ENCODE results near the gene RNF121.

Gene RNF121

DNA sequence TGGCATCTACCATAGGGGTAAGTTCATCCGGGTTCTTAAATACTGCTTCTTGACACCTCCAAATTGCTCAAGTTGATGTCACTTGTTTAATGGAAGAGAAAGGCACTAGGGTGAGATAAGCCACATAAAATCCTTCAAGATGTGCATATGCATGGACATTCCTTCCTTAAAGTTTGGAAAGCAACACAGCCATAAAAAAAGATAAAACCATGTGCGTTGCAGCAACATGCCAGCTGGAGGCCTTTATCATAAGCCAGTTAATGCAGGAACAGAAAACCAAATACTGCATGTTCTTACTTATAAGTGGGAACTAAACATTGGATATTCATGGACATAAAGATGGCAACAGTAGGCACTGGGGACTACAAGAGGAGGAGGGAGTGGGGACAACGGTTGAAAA lies 61.9 kb downstream of the RNF121 start:
- H3K27me3 Mint-ChIP-seq: no peaks in the 10 kb centered on the region
- no peak overlapping the region for H3K4me3 Mint-ChIP-seq
- peaks cover 30% of the 10 kb centered on the region for H3K4me1 Mint-ChIP-seq (ENCODE audit: low read depth)
- H3K27ac Mint-ChIP-seq: no peak overlapping the region
- H3K36me3 Mint-ChIP-seq (ENCODE audit: low read depth): peaks cover 31% of the 10 kb centered on the region
- H3K9me3 Mint-ChIP-seq: no peaks in the 10 kb centered on the region

DNA sequence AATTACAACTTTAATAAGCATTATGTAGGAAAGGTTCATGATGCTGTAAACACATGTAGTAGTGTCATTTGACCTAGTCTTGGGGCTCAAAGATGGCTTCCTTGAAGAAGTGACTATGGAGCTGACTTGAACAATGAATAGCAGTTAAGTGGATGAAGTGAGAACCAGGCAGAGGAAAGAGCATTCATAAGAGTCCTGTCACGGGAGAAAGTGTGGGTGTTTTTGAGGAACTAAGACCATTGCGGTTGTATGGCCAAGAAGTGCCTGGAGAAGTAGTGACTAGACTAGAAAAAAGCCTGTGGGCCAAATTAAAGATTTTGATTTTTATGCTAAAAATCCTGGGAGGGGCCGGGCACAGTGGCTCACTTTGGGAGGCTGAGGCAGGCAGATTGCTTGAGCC lies 62.6 kb downstream of the RNF121 start:
- Mint-ChIP-seq H3K4me3 (no peak overlapping the region), H3K4me1 (ENCODE audit: low read depth) (peaks cover 25% of the 10 kb centered on the region), H3K27ac (peak overlapping the region; percentile 4), H3K27me3 (no peaks in the 10 kb centered on the region), H3K9me3 (no peaks in the 10 kb centered on the region), H3K36me3 (ENCODE audit: low read depth) (peaks cover 26% of the 10 kb centered on the region)

DNA sequence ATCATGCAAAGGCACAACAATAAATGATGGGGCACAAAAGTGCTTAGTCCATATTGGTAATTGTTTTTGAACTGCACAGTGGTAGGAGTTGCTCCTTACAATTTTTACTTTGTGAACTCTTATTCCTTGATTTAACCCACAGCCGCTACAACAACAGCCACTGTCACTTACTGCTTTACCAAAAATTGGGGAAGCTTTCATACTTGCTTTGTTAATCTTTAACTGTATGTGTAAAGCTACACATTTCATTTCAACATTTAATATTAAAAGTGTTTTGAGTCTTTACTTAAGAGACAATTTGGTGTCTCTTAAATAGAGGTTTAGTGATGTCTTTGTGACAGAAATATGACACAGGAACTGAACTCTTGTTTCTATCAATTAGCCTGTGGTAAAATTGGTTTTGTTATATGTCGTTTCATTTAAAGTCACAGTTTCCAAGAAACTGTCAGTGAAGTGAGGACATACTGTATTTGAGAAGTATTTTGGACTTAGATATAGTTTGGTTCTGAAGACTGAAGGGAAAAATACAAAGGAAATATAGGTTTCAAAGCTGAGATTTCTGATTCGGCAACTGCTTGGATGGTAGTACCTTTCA lies 63.4 kb downstream of the RNF121 start:
- Mint-ChIP-seq H3K4me1 (ENCODE audit: low read depth) (peaks cover 25% of the 10 kb centered on the region), H3K9me3 (no peaks in the 10 kb centered on the region), H3K36me3 (ENCODE audit: low read depth) (peaks cover 22% of the 10 kb centered on the region), H3K27me3 (no peaks in the 10 kb centered on the region), H3K27ac (no peak overlapping the region), H3K4me3 (no peak overlapping the region)

DNA sequence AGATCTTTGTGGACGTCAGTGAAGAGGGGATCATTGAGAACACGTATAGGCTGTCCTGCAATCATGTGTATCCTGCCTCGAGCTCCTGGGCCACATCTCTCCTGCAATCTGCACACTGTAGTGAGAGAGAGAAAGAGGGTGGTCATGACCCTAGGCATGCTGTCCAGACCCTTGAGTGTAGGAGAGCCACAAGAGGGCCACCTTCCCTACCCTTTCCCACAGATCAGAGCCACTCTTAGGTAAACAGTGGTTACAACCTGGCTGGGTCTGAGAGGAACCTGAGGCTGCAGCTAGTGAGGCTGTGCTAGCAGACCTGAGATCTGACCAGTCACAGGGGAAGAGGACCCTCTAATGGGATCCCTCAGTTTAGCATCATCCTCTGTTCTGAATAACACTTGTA lies 65.9 kb downstream of the RNF121 start:
- Mint-ChIP-seq H3K36me3 (ENCODE audit: low read depth) (peaks cover 22% of the 10 kb centered on the region), H3K4me1 (ENCODE audit: low read depth) (peaks cover 45% of the 10 kb centered on the region), H3K4me3 (no peak overlapping the region), H3K27me3 (no peaks in the 10 kb centered on the region), H3K27ac (peak overlapping the region; percentile 13), H3K9me3 (no peaks in the 10 kb centered on the region)

DNA sequence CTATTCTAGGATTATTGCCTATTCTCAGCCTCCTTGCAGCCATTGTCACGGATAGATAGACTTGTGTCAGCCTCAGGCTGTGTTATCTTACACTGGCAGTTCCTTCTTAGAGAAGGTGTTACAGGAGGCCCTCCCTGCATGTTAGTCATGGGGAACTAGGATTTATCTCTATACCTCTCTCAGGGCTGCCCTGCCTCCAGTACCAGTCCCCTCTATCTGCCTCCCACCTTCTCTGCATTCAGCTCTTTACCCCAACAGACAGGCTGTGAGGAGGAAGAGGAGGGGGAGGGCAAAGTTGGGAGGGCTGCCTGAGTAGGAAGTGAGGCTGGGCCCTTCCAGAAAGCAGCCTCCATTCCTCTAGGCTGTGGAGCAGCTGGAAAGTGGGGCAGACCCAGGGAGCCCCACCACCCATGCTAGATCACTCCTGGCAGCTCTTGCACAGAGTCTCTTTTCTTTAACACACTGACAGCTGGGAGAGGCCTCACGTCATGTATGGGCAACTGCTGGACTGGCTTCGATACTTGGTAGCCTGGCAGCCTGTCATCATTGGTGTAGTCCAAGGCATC lies 67.0 kb downstream of the RNF121 start:
- Mint-ChIP-seq H3K36me3 (ENCODE audit: low read depth) (peaks cover 20% of the 10 kb centered on the region), H3K4me3 (no peak overlapping the region), H3K27ac (no peak overlapping the region), H3K4me1 (ENCODE audit: low read depth) (peaks cover 49% of the 10 kb centered on the region), H3K9me3 (no peaks in the 10 kb centered on the region), H3K27me3 (no peaks in the 10 kb centered on the region)

DNA sequence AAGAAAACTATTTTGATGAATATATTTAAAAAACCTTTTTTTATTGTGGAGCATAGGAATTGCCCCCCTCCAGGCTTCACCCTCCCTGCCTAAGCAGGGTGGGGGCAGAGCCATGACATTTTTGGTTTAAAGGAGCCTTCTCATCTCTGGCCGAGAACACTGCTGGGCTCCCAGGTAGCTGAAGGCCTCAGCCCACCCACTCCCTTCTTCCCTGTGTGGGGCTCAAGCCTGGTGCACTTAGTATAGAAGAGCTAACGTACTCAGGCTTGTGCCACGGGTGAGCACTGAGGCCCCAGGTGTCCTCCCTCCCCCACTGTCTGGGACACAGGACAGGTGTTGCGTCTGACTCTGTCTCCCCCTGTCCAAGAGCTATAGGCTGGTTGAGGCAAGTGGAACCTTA lies 67.7 kb downstream of the RNF121 start:
- no peaks in the 10 kb centered on the region for H3K27me3 Mint-ChIP-seq
- no peak overlapping the region for H3K27ac Mint-ChIP-seq
- H3K4me3 Mint-ChIP-seq: no peak overlapping the region
- peaks cover 45% of the 10 kb centered on the region for H3K4me1 Mint-ChIP-seq (ENCODE audit: low read depth)
- peaks cover 15% of the 10 kb centered on the region for H3K36me3 Mint-ChIP-seq (ENCODE audit: low read depth)
- H3K9me3 Mint-ChIP-seq: no peaks in the 10 kb centered on the region

DNA sequence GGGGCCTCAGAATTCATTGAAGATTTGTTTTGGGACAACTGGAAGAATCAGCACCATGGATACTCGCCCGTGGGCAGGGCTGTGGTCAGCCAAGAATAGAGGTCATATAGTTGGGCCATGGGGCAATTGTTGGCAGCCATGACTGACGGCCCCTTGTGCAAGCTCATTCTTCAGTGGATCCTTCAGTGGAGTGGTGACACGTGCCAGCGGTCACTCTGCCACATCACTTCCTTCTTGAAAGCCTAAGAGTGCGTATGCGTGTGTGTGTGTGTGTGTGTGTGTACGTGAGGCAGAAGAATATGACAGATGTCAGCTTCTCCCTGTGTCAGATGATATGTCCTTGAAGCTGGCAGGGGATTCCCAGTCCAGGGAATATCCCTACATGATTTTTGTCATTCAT lies 68.1 kb downstream of the RNF121 start:
- Mint-ChIP-seq H3K4me3 (no peak overlapping the region), H3K27me3 (no peaks in the 10 kb centered on the region), H3K27ac (no peak overlapping the region), H3K4me1 (ENCODE audit: low read depth) (peaks cover 42% of the 10 kb centered on the region), H3K9me3 (no peaks in the 10 kb centered on the region), H3K36me3 (ENCODE audit: low read depth) (peaks cover 16% of the 10 kb centered on the region)

DNA sequence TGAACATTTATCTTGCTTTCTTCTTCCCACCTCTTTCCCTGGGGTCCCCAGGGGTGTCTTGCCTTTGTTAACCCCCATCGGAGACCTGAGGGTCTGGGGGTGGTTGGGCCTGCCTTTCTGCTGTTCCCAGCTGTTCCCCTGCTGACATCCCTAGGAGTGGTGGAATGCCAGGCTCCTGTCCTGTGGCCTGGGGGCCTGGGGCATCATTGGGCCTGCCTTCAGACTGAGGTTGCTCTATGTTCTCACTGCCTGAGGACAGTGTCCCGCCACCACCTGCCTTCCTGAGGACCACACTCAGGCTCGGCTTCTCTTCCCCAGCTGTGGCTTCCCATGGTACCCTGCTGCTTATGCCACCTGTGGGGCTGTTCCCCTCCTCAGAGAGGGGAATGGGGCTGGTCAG lies 68.7 kb downstream of the RNF121 start:
- Mint-ChIP-seq H3K27me3 (no peaks in the 10 kb centered on the region), H3K27ac (no peak overlapping the region), H3K9me3 (no peaks in the 10 kb centered on the region), H3K4me1 (ENCODE audit: low read depth) (peaks cover 38% of the 10 kb centered on the region), H3K36me3 (ENCODE audit: low read depth) (peaks cover 23% of the 10 kb centered on the region), H3K4me3 (no peak overlapping the region)

DNA sequence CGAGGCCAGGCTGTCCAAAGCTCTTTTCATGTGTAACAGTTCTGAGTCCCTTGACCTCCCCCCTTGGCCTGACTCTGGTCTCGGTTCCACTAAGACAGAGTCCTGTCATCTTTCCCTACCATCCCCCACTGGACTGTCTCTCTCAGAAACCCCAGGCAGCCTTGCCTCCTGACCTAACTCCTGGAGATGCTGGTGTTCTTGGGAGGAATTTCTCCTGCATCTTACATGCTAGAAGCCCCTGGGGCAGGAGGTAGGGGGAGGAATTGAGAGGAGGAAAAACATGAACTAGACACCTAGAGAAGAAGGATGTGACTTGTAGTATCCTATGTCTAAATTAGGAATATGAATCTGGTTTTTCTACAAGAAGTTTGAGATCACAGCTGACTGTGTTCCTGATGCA lies 69.2 kb downstream of the RNF121 start:
- Mint-ChIP-seq H3K9me3 (no peaks in the 10 kb centered on the region), H3K4me3 (no peak overlapping the region), H3K36me3 (ENCODE audit: low read depth) (peaks cover 25% of the 10 kb centered on the region), H3K27me3 (no peaks in the 10 kb centered on the region), H3K4me1 (ENCODE audit: low read depth) (peaks cover 36% of the 10 kb centered on the region), H3K27ac (peak overlapping the region; percentile 83)

DNA sequence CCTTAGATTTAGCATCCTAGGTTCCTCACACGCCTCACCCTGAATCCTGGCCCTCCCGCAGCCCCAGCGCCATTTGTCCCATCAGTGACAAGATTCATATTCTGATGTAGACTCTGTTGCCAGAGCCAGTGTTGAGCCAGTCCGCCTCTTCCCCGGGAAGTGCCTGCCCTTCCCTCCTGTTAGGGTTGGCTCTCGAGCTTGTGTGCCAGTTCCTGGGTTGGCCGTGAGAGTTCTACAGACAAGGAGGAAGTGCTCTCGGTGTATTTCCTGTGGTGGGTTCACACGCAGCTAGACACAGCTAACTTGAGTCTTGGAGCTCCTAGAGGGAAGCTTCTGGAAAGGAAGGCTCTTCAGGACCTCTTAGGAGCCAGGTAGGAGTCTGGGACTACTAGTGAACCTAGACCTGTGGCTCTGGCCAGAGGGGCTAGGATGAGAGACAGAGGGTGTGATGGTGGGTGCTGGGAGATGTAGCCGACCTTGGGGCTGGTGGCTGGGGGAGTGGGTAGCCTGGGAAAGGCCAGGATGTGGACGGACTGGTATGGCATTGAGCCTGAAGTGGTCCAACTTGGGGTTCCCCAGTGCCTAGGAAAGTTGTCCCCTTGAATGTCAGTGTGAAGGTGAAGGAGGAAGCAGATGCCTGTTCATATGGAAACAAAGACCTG lies 69.9 kb downstream of the RNF121 start, which contains the start of gene IL18BP:
IL18BP (plus strand) TSS at position 261 of the 662 bp plus-strand sequence. CDS start 1,076 bp downstream, outside the sequence.
- Mint-ChIP-seq H3K36me3 (ENCODE audit: low read depth) (peaks cover 25% of the 10 kb centered on the region), H3K27me3 (no peaks in the 10 kb centered on the region), H3K27ac (peak within 1 kb of the TSS; percentile 83), H3K4me1 (ENCODE audit: low read depth) (peaks cover 31% of the 10 kb centered on the region), H3K9me3 (no peaks in the 10 kb centered on the region), H3K4me3 (peak within 1 kb of the TSS; percentile 42)

DNA sequence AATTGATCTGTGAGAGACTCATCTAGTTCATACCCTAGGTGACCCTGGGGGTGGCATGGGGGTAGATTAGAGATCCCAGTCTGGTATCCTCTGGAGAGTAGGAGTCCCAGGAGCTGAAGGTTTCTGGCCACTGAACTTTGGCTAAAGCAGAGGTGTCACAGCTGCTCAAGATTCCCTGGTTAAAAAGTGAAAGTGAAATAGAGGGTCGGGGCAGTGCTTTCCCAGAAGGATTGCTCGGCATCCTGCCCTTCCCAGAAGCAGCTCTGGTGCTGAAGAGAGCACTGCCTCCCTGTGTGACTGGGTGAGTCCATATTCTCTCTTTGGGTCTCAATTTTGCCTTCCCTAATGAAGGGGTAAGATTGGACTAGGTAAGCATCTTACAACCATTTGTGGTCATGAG lies 70.5 kb downstream of the RNF121 start:
- Mint-ChIP-seq H3K27ac (peak overlapping the region; percentile 83), H3K9me3 (no peaks in the 10 kb centered on the region)

DNA sequence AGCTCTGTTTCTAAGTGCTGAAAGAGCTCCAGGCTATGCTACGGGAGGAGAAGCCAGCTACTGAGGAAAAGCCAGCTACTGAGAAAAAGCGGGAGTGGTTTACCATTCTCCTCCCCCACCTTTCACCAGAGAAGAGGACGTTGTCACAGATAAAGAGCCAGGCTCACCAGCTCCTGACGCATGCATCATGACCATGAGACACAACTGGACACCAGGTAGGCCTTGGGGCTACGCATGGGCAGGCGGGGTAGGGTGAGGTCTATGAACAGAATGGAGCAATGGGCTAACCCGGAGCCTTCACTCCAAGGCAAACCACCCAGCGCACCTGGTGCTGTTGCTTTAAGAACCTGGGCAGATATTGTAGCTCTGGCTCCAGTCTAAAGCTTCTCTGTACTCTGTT lies 71.0 kb downstream of the RNF121 start:
- Mint-ChIP-seq H3K27me3 (no peaks in the 10 kb centered on the region), H3K27ac (peak overlapping the region; percentile 83), H3K4me1 (ENCODE audit: low read depth) (peaks cover 25% of the 10 kb centered on the region), H3K36me3 (ENCODE audit: low read depth) (peaks cover 31% of the 10 kb centered on the region), H3K4me3 (peak overlapping the region; percentile 42), H3K9me3 (no peaks in the 10 kb centered on the region)

More for the DNA sequence above, 70.5 kb downstream of the RNF121 start:
- peaks cover 26% of the 10 kb centered on the region for H3K4me1 Mint-ChIP-seq (ENCODE audit: low read depth)
- H3K36me3 Mint-ChIP-seq (ENCODE audit: low read depth): peaks cover 27% of the 10 kb centered on the region
- H3K27me3 Mint-ChIP-seq: no peaks in the 10 kb centered on the region
- peak overlapping the region; percentile 42 for H3K4me3 Mint-ChIP-seq

DNA sequence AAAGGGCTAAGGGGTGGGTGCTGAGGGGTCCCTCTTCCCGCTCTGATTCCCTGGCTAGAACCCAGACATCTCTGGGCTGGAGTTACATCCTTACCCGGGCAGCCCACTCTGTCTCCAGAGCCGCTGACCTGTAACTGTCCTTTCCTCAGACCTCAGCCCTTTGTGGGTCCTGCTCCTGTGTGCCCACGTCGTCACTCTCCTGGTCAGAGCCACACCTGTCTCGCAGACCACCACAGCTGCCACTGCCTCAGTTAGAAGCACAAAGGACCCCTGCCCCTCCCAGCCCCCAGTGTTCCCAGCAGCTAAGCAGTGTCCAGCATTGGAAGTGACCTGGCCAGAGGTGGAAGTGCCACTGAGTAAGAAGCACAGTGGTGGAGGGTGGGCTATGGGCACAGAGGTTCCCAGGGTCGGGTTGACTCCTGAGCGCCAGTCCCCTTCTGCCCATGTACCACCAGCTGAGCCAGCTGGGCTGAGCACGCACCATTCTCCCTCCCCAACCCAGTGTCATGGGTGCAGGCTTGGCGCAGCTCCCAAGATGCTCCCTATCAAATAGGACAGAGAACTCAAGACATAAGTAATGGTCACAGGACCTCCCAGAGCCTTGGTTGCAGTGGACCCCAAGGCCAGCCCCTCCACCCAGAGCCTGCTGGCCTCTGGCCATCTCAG lies 71.5 kb downstream of the RNF121 start:
- no peak overlapping the region for H3K4me3 Mint-ChIP-seq
- H3K27me3 Mint-ChIP-seq: no peaks in the 10 kb centered on the region
- no peak overlapping the region for H3K27ac Mint-ChIP-seq
- peaks cover 32% of the 10 kb centered on the region for H3K36me3 Mint-ChIP-seq (ENCODE audit: low read depth)
- peaks cover 25% of the 10 kb centered on the region for H3K4me1 Mint-ChIP-seq (ENCODE audit: low read depth)
- H3K9me3 Mint-ChIP-seq: no peaks in the 10 kb centered on the region

DNA sequence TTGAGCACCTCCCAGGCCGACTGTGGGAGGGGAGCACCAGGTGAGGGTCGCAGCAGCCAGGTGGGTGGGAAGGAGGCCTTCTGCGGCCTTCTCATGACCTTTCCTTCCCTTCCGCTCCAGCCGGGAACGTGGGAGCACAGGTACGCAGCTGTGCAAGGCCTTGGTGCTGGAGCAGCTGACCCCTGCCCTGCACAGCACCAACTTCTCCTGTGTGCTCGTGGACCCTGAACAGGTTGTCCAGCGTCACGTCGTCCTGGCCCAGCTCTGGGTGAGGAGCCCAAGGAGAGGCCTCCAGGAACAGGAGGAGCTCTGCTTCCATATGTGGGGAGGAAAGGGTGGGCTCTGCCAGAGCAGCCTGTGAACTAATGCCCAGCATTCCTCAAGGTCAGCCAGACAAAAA lies 72.4 kb downstream of the RNF121 start:
- no peaks in the 10 kb centered on the region for H3K9me3 Mint-ChIP-seq
- H3K36me3 Mint-ChIP-seq (ENCODE audit: low read depth): peaks cover 38% of the 10 kb centered on the region
- H3K27ac Mint-ChIP-seq: no peak overlapping the region
- H3K4me3 Mint-ChIP-seq: no peak overlapping the region
- H3K4me1 Mint-ChIP-seq (ENCODE audit: low read depth): peaks cover 25% of the 10 kb centered on the region
- H3K27me3 Mint-ChIP-seq: no peaks in the 10 kb centered on the region
